ENCODE data around the gene TCF7L2.

DNA sequence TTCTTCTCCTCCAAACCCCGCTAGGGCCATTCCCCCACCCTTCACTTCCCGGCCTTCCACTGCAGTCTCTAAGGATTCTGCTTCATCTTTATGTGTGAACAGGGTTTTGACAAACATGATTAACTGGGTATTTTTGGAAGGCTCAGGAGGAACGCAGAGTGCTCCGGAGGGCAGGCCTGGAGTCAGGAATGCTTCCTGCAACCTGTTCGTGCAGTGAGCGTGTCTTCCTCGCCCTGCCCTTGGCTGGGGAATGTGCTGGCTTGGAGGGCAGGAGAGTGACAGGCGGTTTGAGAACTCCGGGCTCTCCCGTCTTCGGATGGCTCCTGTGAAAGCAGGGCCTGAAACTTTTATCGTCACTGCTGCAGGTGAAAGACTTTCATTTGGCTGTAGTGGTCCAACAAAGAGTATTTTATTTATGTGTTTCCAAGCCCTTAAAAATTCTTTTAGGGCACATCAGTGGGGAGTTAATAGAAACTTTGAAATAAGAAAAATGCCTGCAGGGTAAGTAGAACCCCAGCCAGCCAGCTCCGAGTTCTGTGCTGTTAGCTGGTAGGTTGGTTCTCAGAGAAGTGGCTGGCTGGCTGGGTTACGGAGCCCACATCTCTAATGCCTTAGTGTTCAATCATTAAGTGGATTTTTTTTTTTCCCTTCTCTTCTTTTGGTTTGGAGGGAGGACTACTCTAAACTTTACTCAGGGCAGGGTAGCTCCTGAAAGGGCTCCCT lies 51.0 kb downstream of the TCF7L2 start:
- TF ChIP-seq, protein P1, sequence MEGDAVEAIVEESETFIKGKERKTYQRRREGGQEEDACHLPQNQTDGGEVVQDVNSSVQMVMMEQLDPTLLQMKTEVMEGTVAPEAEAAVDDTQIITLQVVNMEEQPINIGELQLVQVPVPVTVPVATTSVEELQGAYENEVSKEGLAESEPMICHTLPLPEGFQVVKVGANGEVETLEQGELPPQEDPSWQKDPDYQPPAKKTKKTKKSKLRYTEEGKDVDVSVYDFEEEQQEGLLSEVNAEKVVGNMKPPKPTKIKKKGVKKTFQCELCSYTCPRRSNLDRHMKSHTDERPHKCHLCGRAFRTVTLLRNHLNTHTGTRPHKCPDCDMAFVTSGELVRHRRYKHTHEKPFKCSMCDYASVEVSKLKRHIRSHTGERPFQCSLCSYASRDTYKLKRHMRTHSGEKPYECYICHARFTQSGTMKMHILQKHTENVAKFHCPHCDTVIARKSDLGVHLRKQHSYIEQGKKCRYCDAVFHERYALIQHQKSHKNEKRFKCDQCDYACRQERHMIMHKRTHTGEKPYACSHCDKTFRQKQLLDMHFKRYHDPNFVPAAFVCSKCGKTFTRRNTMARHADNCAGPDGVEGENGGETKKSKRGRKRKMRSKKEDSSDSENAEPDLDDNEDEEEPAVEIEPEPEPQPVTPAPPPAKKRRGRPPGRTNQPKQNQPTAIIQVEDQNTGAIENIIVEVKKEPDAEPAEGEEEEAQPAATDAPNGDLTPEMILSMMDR (IDR thresholded peaks at IDR 0.05): no peak
- TF ChIP-seq POLR2A (IDR thresholded peaks at IDR 0.05) (no peak), POLR2AphosphoS5 (IDR thresholded peaks at IDR 0.05; ENCODE audit: insufficient read depth in 1 of 2, low read depth in 1 of 2) (peak in 1 of 2 donors; percentile 11)
